ENCODE measurements around the gene ANKRD55.

GRCh38 chr5:56106837-56107236, 126.3 kb downstream of the ANKRD55 start:
- no peak for TF ChIP-seq CTCF (conservative IDR thresholded peaks at IDR 0.05)
- TF ChIP-seq EZH2 (IDR thresholded peaks at IDR 0.05; ENCODE audit: low read depth), result no peak

Measured in PC-9 (cell line).